ENCODE results near the gene LPP. TPM values are rescaled to one million over a fixed set of nuclear protein-coding genes. Genes with fewer than 3 reads are reported as not detected.
"Not testable (repeated sequence)": the region's sequence is repeated elsewhere in the genome, so short reads cannot be mapped to it uniquely, and the experiment has no call there.

The LPP gene
- total RNA-seq, 5 donors from 2014 or later (not counting 1 experiment from before 2014, with no cell fraction given) = 23.8 to 82.6 (median 39.3) TPM

DNA sequence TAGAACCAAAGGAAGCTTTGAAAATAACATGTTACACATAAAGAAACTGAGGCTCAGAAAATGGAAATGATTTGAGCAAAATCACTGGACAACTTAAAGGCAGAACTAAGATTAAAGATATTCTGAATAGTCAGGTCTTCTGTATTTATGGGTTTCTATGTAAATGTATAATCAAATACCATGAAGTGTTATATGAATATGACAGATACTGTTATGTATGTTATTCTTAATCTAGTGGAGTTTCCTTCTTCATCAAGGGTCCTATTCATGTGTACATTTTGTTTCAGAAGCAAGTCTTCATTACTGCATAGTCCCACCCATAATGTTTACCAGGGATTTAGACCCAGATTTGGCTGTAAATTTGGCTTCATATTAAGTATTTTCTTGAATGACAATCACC is 547.0 kb downstream of the LPP start:
- no peaks in the 10 kb centered on the region for H3K9me3 Mint-ChIP-seq
- Histone ChIP-seq H3K27me3 (replicated peaks in 1 of 2; ENCODE audit: control insufficient read depth in 2 of 2, extremely low read depth in 1 of 2, insufficient read depth in 2 of 2, low read length in 1 of 2) (no peaks in the 10 kb centered on the region), H3K4me3 (ENCODE audit: control insufficient read depth in 1 of 2, extremely low read depth in 1 of 2, low read length in 1 of 2) (no peak overlapping the region), H3K9me3 (no peaks in the 10 kb centered on the region), H3K36me3 (ENCODE audit: control insufficient read depth in 2 of 2, extremely low read depth in 1 of 2, insufficient read depth in 1 of 2, low read length in 1 of 2) (no peaks in the 10 kb centered on the region), H3K27ac (ENCODE audit: low read length) (no peak overlapping the region), H3K4me1 (ENCODE audit: control insufficient read depth in 1 of 2, extremely low read depth in 1 of 2, insufficient read depth in 2 of 2, low read length in 2 of 2) (no peaks in the 10 kb centered on the region)
- CTCF ChIA-PET = interaction anchor here in 1 of 2 donors (0.6 kb wide), 1 partner anchor 1488 kb away, joined by 3 read pairs; no protein-coding TSS in a partner anchor
- DNase-seq (no peak), ATAC-seq (replicated peaks in 1 of 4) (no peak)
- H3K27me3 Mint-ChIP-seq = no peaks in the 10 kb centered on the region
- peaks cover 18% of the 10 kb centered on the region for H3K36me3 Mint-ChIP-seq
- POLR2A ChIA-PET = interaction anchor here in 1 of 2 donors (0.6 kb wide), 1 partner anchor 383 kb away, joined by 4 read pairs; no protein-coding TSS in a partner anchor
- H3K4me3 Mint-ChIP-seq = no peak overlapping the region
- peaks cover 0 to 12% (median 7%) of the 10 kb centered on the region in 3 donors for H3K4me1 Mint-ChIP-seq
- no peak overlapping the region for H3K27ac Mint-ChIP-seq

DNA sequence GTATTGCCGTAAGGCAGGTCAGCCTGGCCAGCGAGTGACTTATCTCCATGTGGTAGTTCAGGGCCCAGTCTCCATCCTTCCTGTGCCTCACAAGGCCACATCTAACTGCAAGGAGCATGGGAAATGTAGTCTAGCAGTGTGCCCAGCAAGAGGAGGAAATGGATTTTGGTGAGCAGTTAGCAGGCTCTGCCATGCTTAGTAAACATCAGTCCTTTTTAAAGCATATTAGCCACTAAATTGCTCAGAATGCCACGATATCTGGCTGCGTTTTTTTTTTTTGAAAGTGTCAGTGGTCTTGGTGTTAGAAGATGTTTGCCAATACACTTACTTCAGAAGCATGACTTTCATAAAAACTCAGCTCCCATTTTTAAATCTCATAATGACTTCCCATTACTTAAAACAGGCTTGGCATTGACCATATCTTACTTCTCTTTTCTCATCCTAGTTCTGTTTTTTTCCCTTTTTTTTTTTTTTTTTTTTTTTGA is 547.6 kb downstream of the LPP start:
- Mint-ChIP-seq H3K27ac (no peak overlapping the region), H3K27me3 (no peaks in the 10 kb centered on the region), H3K4me3 (no peak overlapping the region), H3K9me3 (no peaks in the 10 kb centered on the region), H3K4me1 (peaks cover 0 to 12% (median 7%) of the 10 kb centered on the region in 3 donors), H3K36me3 (peaks cover 19% of the 10 kb centered on the region)
- Histone ChIP-seq H3K9me3 (no peaks in the 10 kb centered on the region), H3K4me1 (ENCODE audit: control insufficient read depth in 1 of 2, extremely low read depth in 1 of 2, insufficient read depth in 2 of 2, low read length in 2 of 2) (no peaks in the 10 kb centered on the region), H3K27ac (ENCODE audit: low read length) (no peak overlapping the region), H3K36me3 (ENCODE audit: control insufficient read depth in 2 of 2, extremely low read depth in 1 of 2, insufficient read depth in 1 of 2, low read length in 1 of 2) (no peaks in the 10 kb centered on the region), H3K27me3 (replicated peaks in 1 of 2; ENCODE audit: control insufficient read depth in 2 of 2, extremely low read depth in 1 of 2, insufficient read depth in 2 of 2, low read length in 1 of 2) (no peaks in the 10 kb centered on the region), H3K4me3 (ENCODE audit: control insufficient read depth in 1 of 2, extremely low read depth in 1 of 2, low read length in 1 of 2) (no peak overlapping the region)
- ATAC-seq (replicated peaks in 1 of 4) = no peak
- CTCF ChIA-PET = no interaction called here
- no CpG with 5 or more reads among the region's 4 CpGs for WGBS (ENCODE audit: insufficient coverage)
- POLR2A ChIA-PET = interaction anchor here in 1 of 2 donors (0.6 kb wide), 1 partner anchor 382 kb away, joined by 4 read pairs; no protein-coding TSS in a partner anchor
- peak in 1 of 35 experiments; percentile 5 for DNase-seq

DNA sequence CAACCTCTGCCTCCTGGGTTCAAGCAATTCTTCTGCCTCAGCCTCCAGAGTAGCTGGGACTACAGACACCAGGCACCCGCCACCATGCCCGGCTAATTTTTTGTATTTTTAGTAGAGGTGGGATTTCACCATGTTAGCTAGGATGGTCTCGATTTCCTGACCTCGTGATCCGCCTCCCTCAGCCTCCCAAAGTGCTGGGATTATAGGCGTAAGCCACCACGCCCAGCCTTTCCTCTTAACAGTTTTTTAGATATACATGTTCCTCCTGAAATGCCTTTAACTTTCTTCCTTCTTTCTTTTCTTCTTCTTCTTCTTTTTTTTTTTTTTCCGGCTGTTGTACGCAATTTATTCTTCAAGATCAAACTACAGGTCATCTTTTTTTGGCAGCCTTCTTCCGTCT is 548.1 kb downstream of the LPP start:
- H3K4me1 ChIP-seq (ENCODE audit: control insufficient read depth in 1 of 2, extremely low read depth in 1 of 2, insufficient read depth in 2 of 2, low read length in 2 of 2); H3K36me3 ChIP-seq (ENCODE audit: control insufficient read depth in 2 of 2, extremely low read depth in 1 of 2, insufficient read depth in 1 of 2, low read length in 1 of 2); DNase-seq; H3K4me1 Mint-ChIP-seq; H3K9me3 ChIP-seq; POLR2A ChIA-PET; ATAC-seq (replicated peaks in 1 of 4); H3K27me3 ChIP-seq (replicated peaks in 1 of 2; ENCODE audit: control insufficient read depth in 2 of 2, extremely low read depth in 1 of 2, insufficient read depth in 2 of 2, low read length in 1 of 2); H3K27ac ChIP-seq (ENCODE audit: low read length); H3K4me3 Mint-ChIP-seq; H3K27me3 Mint-ChIP-seq; H3K4me3 ChIP-seq (ENCODE audit: control insufficient read depth in 1 of 2, extremely low read depth in 1 of 2, low read length in 1 of 2); H3K27ac Mint-ChIP-seq; H3K9me3 Mint-ChIP-seq: not testable (repeated sequence)
- CTCF ChIA-PET = interaction anchor here in 1 of 2 donors (0.7 kb wide), 1 partner anchor 865 kb away, joined by 3 read pairs; no protein-coding TSS in a partner anchor
- WGBS (ENCODE audit: insufficient coverage) = 80% methylated on average over 1 of the region's 10 CpGs
- peaks cover 21% of the 10 kb centered on the region for H3K36me3 Mint-ChIP-seq

DNA sequence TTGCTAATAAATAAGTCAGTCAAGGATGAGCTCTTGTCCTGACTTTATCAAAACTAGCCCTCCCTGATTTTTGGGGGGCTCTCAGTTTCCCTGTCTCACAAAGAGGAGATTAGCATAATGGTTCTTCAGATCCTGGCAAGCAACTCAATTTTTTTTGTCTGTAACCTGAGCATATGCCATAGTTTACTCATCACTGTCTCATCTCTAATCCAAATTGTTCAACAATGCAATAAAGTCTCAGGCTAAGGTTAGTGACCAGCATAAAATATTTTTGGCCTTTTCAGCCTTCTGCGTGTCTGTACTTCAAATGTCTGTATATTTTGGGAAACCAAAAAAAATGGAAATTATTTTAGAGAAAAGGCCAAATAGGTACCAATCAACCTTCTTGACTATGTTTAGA is 552.2 kb downstream of the LPP start:
- H3K9me3 Mint-ChIP-seq = no peaks in the 10 kb centered on the region
- H3K36me3 Mint-ChIP-seq = peaks cover 41% of the 10 kb centered on the region
- H3K4me1 Mint-ChIP-seq = peaks cover 8 to 11% (median 10%) of the 10 kb centered on the region in 3 donors
- Histone ChIP-seq H3K36me3 (ENCODE audit: control insufficient read depth in 2 of 2, extremely low read depth in 1 of 2, insufficient read depth in 1 of 2, low read length in 1 of 2) (no peaks in the 10 kb centered on the region), H3K27me3 (replicated peaks in 1 of 2; ENCODE audit: control insufficient read depth in 2 of 2, extremely low read depth in 1 of 2, insufficient read depth in 2 of 2, low read length in 1 of 2) (no peaks in the 10 kb centered on the region), H3K4me1 (ENCODE audit: control insufficient read depth in 1 of 2, extremely low read depth in 1 of 2, insufficient read depth in 2 of 2, low read length in 2 of 2) (peaks cover 0 to 3% of the 10 kb centered on the region in 2 experiments), H3K4me3 (ENCODE audit: control insufficient read depth in 1 of 2, extremely low read depth in 1 of 2, low read length in 1 of 2) (no peak overlapping the region), H3K27ac (ENCODE audit: low read length) (no peak overlapping the region), H3K9me3 (no peaks in the 10 kb centered on the region)
- H3K27me3 Mint-ChIP-seq = no peaks in the 10 kb centered on the region
- DNase-seq (no peak), ATAC-seq (replicated peaks in 1 of 4) (no peak)
- ChIA-PET CTCF (no interaction called here), POLR2A (no interaction called here)
- no peak overlapping the region for H3K4me3 Mint-ChIP-seq
- no CpG with 5 or more reads among the region's 1 CpG for WGBS (ENCODE audit: insufficient coverage)
- no peak overlapping the region for H3K27ac Mint-ChIP-seq

DNA sequence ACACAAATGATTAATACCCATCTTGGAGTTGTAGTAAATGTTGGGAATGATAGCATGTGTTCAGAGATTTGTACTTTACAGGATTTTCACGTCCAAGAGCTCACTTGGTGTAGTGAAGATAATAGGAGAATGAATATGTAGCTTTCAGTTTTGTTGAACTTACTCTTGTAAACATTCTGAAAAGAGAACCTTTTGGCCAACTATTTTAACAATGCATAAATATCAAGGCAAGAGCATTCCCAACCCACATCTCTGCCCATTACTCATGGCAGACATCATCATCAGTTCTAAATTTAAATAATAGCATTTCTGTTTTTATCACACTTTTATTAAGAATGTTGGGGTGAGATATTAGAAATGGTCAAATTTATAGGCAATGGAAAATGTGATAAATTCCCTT is 552.6 kb downstream of the LPP start:
- H3K36me3 Mint-ChIP-seq = peaks cover 45% of the 10 kb centered on the region
- ATAC-seq (replicated peaks in 1 of 4) (no peak), DNase-seq (no peak)
- Histone ChIP-seq H3K4me1 (ENCODE audit: control insufficient read depth in 1 of 2, extremely low read depth in 1 of 2, insufficient read depth in 2 of 2, low read length in 2 of 2) (peaks cover 0 to 3% of the 10 kb centered on the region in 2 experiments), H3K4me3 (ENCODE audit: control insufficient read depth in 1 of 2, extremely low read depth in 1 of 2, low read length in 1 of 2) (no peak overlapping the region), H3K36me3 (ENCODE audit: control insufficient read depth in 2 of 2, extremely low read depth in 1 of 2, insufficient read depth in 1 of 2, low read length in 1 of 2) (no peaks in the 10 kb centered on the region), H3K9me3 (no peaks in the 10 kb centered on the region), H3K27ac (ENCODE audit: low read length) (no peak overlapping the region), H3K27me3 (replicated peaks in 1 of 2; ENCODE audit: control insufficient read depth in 2 of 2, extremely low read depth in 1 of 2, insufficient read depth in 2 of 2, low read length in 1 of 2) (no peaks in the 10 kb centered on the region)
- no peak overlapping the region for H3K4me3 Mint-ChIP-seq
- no peak overlapping the region for H3K27ac Mint-ChIP-seq
- POLR2A ChIA-PET = no interaction called here
- H3K4me1 Mint-ChIP-seq = peaks cover 8 to 9% (median 8%) of the 10 kb centered on the region in 3 donors
- CTCF ChIA-PET = no interaction called here
- WGBS (ENCODE audit: insufficient coverage) = no CpG with 5 or more reads among the region's 1 CpG
- no peaks in the 10 kb centered on the region for H3K9me3 Mint-ChIP-seq
- H3K27me3 Mint-ChIP-seq = no peaks in the 10 kb centered on the region

DNA sequence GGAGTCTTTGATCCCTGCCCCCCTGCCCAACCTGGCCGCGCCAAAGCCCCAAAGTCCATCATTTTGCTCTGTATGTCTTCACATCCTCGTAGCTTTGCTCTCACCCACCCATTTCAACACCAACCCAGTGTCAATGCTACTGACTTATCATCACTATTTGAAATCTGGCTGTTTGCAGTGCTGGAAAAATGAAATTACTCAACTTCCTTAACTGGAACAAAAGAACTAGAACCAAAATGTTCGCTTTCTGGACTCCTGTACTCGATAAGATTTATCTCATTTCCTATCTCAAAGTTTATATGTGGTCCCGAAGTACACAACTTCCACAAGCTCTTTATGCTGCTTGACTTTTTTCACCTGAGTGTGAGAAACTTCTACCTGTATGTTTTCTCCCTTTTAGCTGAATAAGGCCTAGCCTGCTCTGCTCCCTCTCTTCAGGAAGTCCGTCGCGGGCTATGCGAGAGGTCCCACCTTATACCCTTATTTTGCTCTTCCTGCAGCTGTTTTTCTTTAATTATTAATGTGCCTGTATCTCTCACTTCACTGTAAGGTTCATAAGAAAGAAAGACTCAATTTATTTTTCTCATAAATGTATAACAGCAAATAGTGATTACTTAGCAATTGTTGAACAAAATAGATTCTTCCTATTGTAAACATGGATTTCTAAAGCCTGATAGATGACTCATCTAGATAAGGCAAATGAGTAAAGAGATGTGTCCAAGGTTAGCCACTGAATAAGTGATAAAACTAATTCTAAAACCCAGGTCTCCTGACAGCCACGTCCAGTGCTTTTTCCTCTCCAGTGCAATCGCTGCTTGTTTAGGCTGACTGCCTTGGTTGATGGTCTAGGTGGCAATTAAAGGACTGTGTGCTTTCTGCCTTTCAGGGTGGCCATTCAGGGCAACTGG is 553.7 kb downstream of the LPP start:
- no peaks in the 10 kb centered on the region for H3K27me3 Mint-ChIP-seq
- DNase-seq (no peak), ATAC-seq (replicated peaks in 1 of 4) (no peak)
- no peak overlapping the region for H3K4me3 Mint-ChIP-seq
- ChIA-PET CTCF (no interaction called here), POLR2A (interaction anchor here in 1 of 2 donors (0.6 kb wide), 1 partner anchor 22 kb away, joined by 3 read pairs; no protein-coding TSS in a partner anchor)
- Histone ChIP-seq H3K27ac (ENCODE audit: low read length) (no peak overlapping the region), H3K36me3 (ENCODE audit: control insufficient read depth in 2 of 2, extremely low read depth in 1 of 2, insufficient read depth in 1 of 2, low read length in 1 of 2) (no peaks in the 10 kb centered on the region), H3K27me3 (replicated peaks in 1 of 2; ENCODE audit: control insufficient read depth in 2 of 2, extremely low read depth in 1 of 2, insufficient read depth in 2 of 2, low read length in 1 of 2) (no peaks in the 10 kb centered on the region), H3K4me3 (ENCODE audit: control insufficient read depth in 1 of 2, extremely low read depth in 1 of 2, low read length in 1 of 2) (no peak overlapping the region), H3K4me1 (ENCODE audit: control insufficient read depth in 1 of 2, extremely low read depth in 1 of 2, insufficient read depth in 2 of 2, low read length in 2 of 2) (peaks cover 0 to 3% of the 10 kb centered on the region in 2 experiments), H3K9me3 (no peaks in the 10 kb centered on the region)
- H3K4me1 Mint-ChIP-seq = peaks cover 6 to 10% (median 8%) of the 10 kb centered on the region in 3 donors
- no peaks in the 10 kb centered on the region for H3K9me3 Mint-ChIP-seq
- H3K36me3 Mint-ChIP-seq = peaks cover 49% of the 10 kb centered on the region
- no peak overlapping the region for H3K27ac Mint-ChIP-seq
- 49% methylated on average over 5 of the region's 12 CpGs for WGBS (ENCODE audit: insufficient coverage)

Data from T-cell (primary cell).